OCI-LY7 (cell line): ENCODE measurements around the gene GAS2L2. TPM values are rescaled to one million over a fixed set of nuclear protein-coding genes. Genes with fewer than 3 reads are reported as not detected.

Experiments
- BruUV-seq: library from RNA; stranded (reverse); fragments of 400-500 nt; replicated peaks from 2 replicates; lab custom pipeline; 2021; lab: Mats Ljungman, UMichigan
- CTCF ChIA-PET: fragments of 300-600 bp; sonication (Branson Sonifier 250); formaldehyde crosslinking; loops from one replicate; lab custom pipeline; 2022; ENCODE audit warnings: antibody characterized with exemption; ENCODE audit not compliant: unreplicated experiment; lab: Charles Lee
- POLR2A ChIA-PET: fragments of 300-600 bp; sonication (Branson Sonifier 250); formaldehyde crosslinking; loops from one replicate; lab custom pipeline; 2022; ENCODE audit warnings: antibody characterized with exemption; lab: Charles Lee
- DNase-seq: peaks from one replicate; pipeline ENCODE4 v3.0.0-alpha.2; 2015; ENCODE audit warnings: low spot score
- H2AFZ ChIP-seq: fragments of 200-600 bp; sonication (generic), shearing (Covaris generic); 2 replicates; pipeline ENCODE4 v1.6.1; 2014; ENCODE audit warnings: mild to moderate bottlenecking, antibody characterized with exemption, low read length, moderate library complexity
- H3K27ac ChIP-seq: fragments of 200-600 bp; sonication (generic); 2 replicates; pipeline ENCODE4 v1.5.1; 2014; ENCODE audit warnings: mixed run types, low read depth, mild to moderate bottlenecking, moderate library complexity, low read length, inconsistent platforms; ENCODE audit not compliant: poor library complexity, severe bottlenecking
- H3K36me3 ChIP-seq: fragments of 200-600 bp; sonication (generic); 2 replicates; pipeline ENCODE4 v1.6.1; 2014; ENCODE audit warnings: mild to moderate bottlenecking, antibody characterized with exemption, low read length, moderate library complexity, mixed read lengths; ENCODE audit not compliant: insufficient read depth
- H3K4me1 ChIP-seq: fragments of 200-600 bp; sonication (generic); 2 replicates; pipeline ENCODE4 v1.5.1; 2014; ENCODE audit warnings: mild to moderate bottlenecking, low read length; ENCODE audit not compliant: insufficient read depth, poor library complexity, severe bottlenecking
- H3K4me2 ChIP-seq: fragments of 200-600 bp; sonication (generic); 2 replicates; pipeline ENCODE4 v1.6.1; 2014; ENCODE audit warnings: mild to moderate bottlenecking, low read length
- H3K4me3 ChIP-seq: fragments of 200-600 bp; sonication (generic); 2 replicates; pipeline ENCODE4 v1.5.1; 2014; ENCODE audit warnings: mild to moderate bottlenecking, low read depth, low read length; ENCODE audit not compliant: poor library complexity, severe bottlenecking
- H3K79me2 ChIP-seq: fragments of 200-600 bp; sonication (generic); 2 replicates; pipeline ENCODE4 v1.6.1; 2016; ENCODE audit warnings: low read depth, mild to moderate bottlenecking, low read length, moderate library complexity, mixed read lengths; ENCODE audit not compliant: insufficient read depth
- H3K9me2 ChIP-seq: fragments of 200-600 bp; sonication (generic); 2 replicates; pipeline ENCODE4 v1.6.1; 2016; ENCODE audit warnings: mild to moderate bottlenecking, low read length, mixed read lengths; ENCODE audit not compliant: insufficient read depth
- H3K9me3 ChIP-seq: fragments of 200-600 bp; sonication (generic); 2 replicates; pipeline ENCODE4 v1.6.1; 2014; ENCODE audit warnings: mild to moderate bottlenecking, mixed run types, low read length, mixed read lengths
- H4K20me1 ChIP-seq: fragments of 200-600 bp; sonication (generic); 2 replicates; pipeline ENCODE4 v1.6.1; 2014; ENCODE audit warnings: mild to moderate bottlenecking, antibody characterized with exemption, low read length, moderate library complexity, mixed read lengths; ENCODE audit not compliant: insufficient read depth
- EZH2phosphoT487 ChIP-seq: fragments of 200-600 bp; sonication (generic); IDR thresholded peaks from 2 replicates; pipeline ENCODE4 v1.6.1; 2018; ENCODE audit warnings: low read depth, borderline replicate concordance, mild to moderate bottlenecking, mixed run types, antibody characterized with exemption, low read length, moderate library complexity, mixed read lengths
- intact Hi-C: fragments of 100-400 bp; cut with micrococcal nuclease; formaldehyde crosslinking; loops from one replicate; pipeline ENCODE4 v1.10.0; 2022; ENCODE audit not compliant: unreplicated experiment
- total RNA-seq, 2 experiments: library from RNA; depleted of rRNA in 1 of 2; stranded (reverse); fragments of >200 nt in 1 of 2; shearing (Covaris generic) in 1 of 2; gene quantifications; 2 replicates each; pipeline ENCODE4 v1.2.3, GENCODE V29; 2014 to 2022
- TF ChIP-seq, protein P1 (sequence below): fragments of 200-600 bp; sonication (generic); conservative IDR thresholded peaks from 2 replicates; pipeline ENCODE4 v1.5.1; 2014; ENCODE audit warnings: mild to moderate bottlenecking, antibody characterized with exemption, low read length, moderate library complexity, mixed read lengths

GAS2L2 gene
- total RNA-seq, 2 experiments from 2014 or later, result 0.21 TPM; not detected in 1

DNA sequence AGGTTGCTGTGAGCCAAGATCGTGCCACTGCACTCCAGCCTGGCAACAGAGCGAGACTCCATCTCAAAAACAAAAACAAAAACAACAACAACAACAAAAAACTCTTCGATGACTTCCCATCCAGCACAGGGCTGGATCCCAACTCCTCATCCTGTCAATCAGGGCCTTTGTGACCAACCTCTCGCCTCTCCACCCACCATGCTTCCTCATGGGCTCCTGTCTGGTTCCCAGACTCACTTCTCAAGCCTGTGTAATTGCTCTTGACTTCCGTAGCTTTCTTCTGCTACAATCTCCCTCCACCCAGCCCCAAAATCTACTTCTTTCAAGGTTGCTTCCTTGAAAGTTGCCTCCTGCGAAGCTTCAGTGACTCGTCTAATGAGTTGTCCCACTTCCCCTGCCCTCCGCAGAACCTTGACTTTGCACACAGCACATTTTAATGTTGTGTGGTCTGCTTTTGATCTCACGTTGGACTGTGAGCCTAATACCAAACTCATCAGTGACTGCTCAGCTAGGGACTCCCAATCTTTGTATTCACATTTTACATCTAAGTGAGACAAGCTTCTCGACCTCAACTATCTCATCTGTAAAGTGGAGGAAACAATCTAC, 22.5 kb downstream of the GAS2L2 start:
- no peak overlapping the region for H2AFZ ChIP-seq
- no TSS peak for BruUV-seq
- TF ChIP-seq, protein P1, sequence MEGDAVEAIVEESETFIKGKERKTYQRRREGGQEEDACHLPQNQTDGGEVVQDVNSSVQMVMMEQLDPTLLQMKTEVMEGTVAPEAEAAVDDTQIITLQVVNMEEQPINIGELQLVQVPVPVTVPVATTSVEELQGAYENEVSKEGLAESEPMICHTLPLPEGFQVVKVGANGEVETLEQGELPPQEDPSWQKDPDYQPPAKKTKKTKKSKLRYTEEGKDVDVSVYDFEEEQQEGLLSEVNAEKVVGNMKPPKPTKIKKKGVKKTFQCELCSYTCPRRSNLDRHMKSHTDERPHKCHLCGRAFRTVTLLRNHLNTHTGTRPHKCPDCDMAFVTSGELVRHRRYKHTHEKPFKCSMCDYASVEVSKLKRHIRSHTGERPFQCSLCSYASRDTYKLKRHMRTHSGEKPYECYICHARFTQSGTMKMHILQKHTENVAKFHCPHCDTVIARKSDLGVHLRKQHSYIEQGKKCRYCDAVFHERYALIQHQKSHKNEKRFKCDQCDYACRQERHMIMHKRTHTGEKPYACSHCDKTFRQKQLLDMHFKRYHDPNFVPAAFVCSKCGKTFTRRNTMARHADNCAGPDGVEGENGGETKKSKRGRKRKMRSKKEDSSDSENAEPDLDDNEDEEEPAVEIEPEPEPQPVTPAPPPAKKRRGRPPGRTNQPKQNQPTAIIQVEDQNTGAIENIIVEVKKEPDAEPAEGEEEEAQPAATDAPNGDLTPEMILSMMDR, result no peak
- TF ChIP-seq EZH2phosphoT487, result no peak
- H3K4me2 ChIP-seq, result no peak overlapping the region
- ChIA-PET CTCF (no interaction called here), POLR2A (interaction anchor here (0.6 kb wide), 1 partner anchor 9 kb away, joined by 4 read pairs; no protein-coding TSS in a partner anchor)
- peaks cover 9% of the 10 kb centered on the region; the same call in 1 of the 2 replicates for H3K36me3 ChIP-seq
- DNase-seq, result no peak
- H3K9me3 ChIP-seq, result no peaks in the 10 kb centered on the region
- H3K9me2 ChIP-seq, result no peaks in the 10 kb centered on the region
- no peak overlapping the region for H3K27ac ChIP-seq
- H3K4me3 ChIP-seq, result no peak overlapping the region
- H3K79me2 ChIP-seq, result no peaks in the 10 kb centered on the region
- H3K4me1 ChIP-seq, result peaks cover 24% of the 10 kb centered on the region
- intact Hi-C loops, result no loop called here
- H4K20me1 ChIP-seq, result no peaks in the 10 kb centered on the region

- POLR2A ChIA-PET, result no interaction called here
- no peak overlapping the region for H3K4me2 ChIP-seq
- no peaks in the 10 kb centered on the region for H3K9me3 ChIP-seq
- H3K27ac ChIP-seq, result no peak overlapping the region
- no peak for TF ChIP-seq EZH2phosphoT487
- TF ChIP-seq, protein P1, result no peak
- intact Hi-C loops, result no loop called here
- H3K4me1 ChIP-seq, result peaks cover 24% of the 10 kb centered on the region
- H3K36me3 ChIP-seq, result peaks cover 19% of the 10 kb centered on the region; the same call in 1 of the 2 replicates
- no peak overlapping the region for H2AFZ ChIP-seq
- H4K20me1 ChIP-seq, result no peaks in the 10 kb centered on the region
- CTCF ChIA-PET, result no interaction called here
- no peaks in the 10 kb centered on the region for H3K9me2 ChIP-seq
- H3K79me2 ChIP-seq, result no peaks in the 10 kb centered on the region
- no peak overlapping the region for H3K4me3 ChIP-seq
- no peak for DNase-seq
- no TSS peak for BruUV-seq
Observed at GRCh38 chr17:35729405-35729833, 23.6 kb downstream of the GAS2L2 start.

DNA sequence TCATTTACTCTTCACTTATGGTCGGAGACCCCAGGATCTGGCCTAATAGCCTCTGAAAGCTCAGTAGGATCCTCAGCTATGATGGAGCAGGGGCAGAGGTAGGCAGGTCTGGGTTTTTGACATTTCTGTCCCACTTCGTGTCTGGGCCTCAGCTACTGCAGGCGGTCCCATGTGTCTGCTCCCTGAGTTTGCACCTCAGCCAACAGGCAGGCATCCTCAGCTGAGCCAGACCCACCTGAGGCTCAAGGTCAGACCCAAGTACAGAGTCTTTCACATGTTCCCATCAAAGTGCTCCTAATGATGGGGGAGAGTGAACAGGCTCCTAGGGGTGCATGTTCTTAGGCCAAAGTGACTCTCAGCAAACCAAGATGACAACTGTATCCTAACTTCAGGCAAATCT, 24.5 kb downstream of the GAS2L2 start:
- H3K79me2 ChIP-seq, result no peaks in the 10 kb centered on the region
- intact Hi-C loops, result no loop called here
- H3K4me1 ChIP-seq, result peaks cover 24% of the 10 kb centered on the region
- TF ChIP-seq, protein P1, result no peak
- TF ChIP-seq EZH2phosphoT487, result no peak
- no peaks in the 10 kb centered on the region for H4K20me1 ChIP-seq
- BruUV-seq, result no TSS peak
- no peak for DNase-seq
- no peak overlapping the region for H3K27ac ChIP-seq
- no peaks in the 10 kb centered on the region for H3K9me3 ChIP-seq
- ChIA-PET CTCF (no interaction called here), POLR2A (no interaction called here)
- H3K4me2 ChIP-seq, result no peak overlapping the region
- peaks cover 27% of the 10 kb centered on the region; the same call in 1 of the 2 replicates for H3K36me3 ChIP-seq
- H3K4me3 ChIP-seq, result no peak overlapping the region
- H3K9me2 ChIP-seq, result no peaks in the 10 kb centered on the region
- no peak overlapping the region for H2AFZ ChIP-seq
